HCT116 (cell line): ENCODE data around the gene GFOD2. TPM values are rescaled to one million over a fixed set of nuclear protein-coding genes. Genes with fewer than 3 reads are reported as not detected.

Experiments used
- ATAC-seq: fragments of 200-7000 bp; cut with Tn5 transposase; 2 replicates; pipeline ENCODE4 v1.9.1; 2020; ENCODE audit warnings: mild to moderate bottlenecking, moderate library complexity
- BruUV-seq: library from RNA; stranded (reverse); fragments of 400-500 nt; replicated peaks from 2 replicates; lab custom pipeline; 2021; lab: Mats Ljungman, UMichigan
- CTCF ChIA-PET: fragments of 300-600 bp; sonication (Branson Sonifier 250); formaldehyde crosslinking; loops from one replicate; lab custom pipeline; 2021; ENCODE audit warnings: antibody characterized with exemption; lab: Charles Lee
- POLR2A ChIA-PET: fragments of 300-600, 350-600 bp; sonication (Branson Sonifier 250); formaldehyde crosslinking; loops from one replicate; lab custom pipeline; 2021; ENCODE audit warnings: antibody characterized with exemption; lab: Charles Lee
- RAD21 ChIA-PET, 2 experiments: fragments of 300-600 bp; sonication (Branson Sonifier 250); formaldehyde crosslinking; loops; one replicate each; lab custom pipeline; 2023; ENCODE audit warnings: low total read pairs in 2 of 2; ENCODE audit not compliant: uncharacterized antibody in 2 of 2, unreplicated experiment in 2 of 2, low non-redundant PET in 1 of 2; lab: Charles Lee
- DNase-seq: peaks from one replicate; pipeline ENCODE4 v3.0.0-alpha.2; 2010; ENCODE audit warnings: low read depth, low spot score
- H2AFZ ChIP-seq: fragments of 200-600 bp; shearing (Covaris generic), sonication (generic); 2 replicates; pipeline ENCODE4 v1.6.1; 2017; ENCODE audit warnings: low read depth, mixed run types, mixed read lengths, antibody characterized with exemption, low read length; ENCODE audit not compliant: poor library complexity, severe bottlenecking
- H3K27ac ChIP-seq: 2 replicates; pipeline ENCODE4 v1.5.1; 2012; ENCODE audit warnings: low read depth, low read length
- H3K27me3 ChIP-seq: fragments of 200-600 bp; sonication (generic); 2 replicates; pipeline ENCODE4 v1.6.1; 2016; ENCODE audit warnings: mixed run types, low read length, mixed read lengths; ENCODE audit not compliant: insufficient read depth
- H3K36me3 ChIP-seq, 2 experiments: fragments of 200-500 bp in 1 of 2; fragments of 200-600 bp in 1 of 2; sonication (Bioruptor generic) in 1 of 2; sonication (generic) in 1 of 2; 2 replicates each; pipeline versions ENCODE4 v1.5.1 to v1.6.1; 2014 to 2016; ENCODE audit warnings: low read length in 2 of 2, inconsistent platforms in 1 of 2, mixed read lengths in 1 of 2, mixed run types in 1 of 2; ENCODE audit not compliant: insufficient read depth in 2 of 2, control insufficient read depth in 1 of 2
- H3K4me1 ChIP-seq, 2 experiments: fragments of 200-600 bp in 1 of 2; sonication (generic) in 1 of 2; 2 replicates each; pipeline versions ENCODE4 v1.5.1 to v1.6.1; 2012 to 2017; ENCODE audit warnings: low read length in 2 of 2, inconsistent platforms in 1 of 2, mild to moderate bottlenecking in 1 of 2, mixed read lengths in 1 of 2, mixed run types in 1 of 2, moderate library complexity in 1 of 2; ENCODE audit not compliant: insufficient read depth in 2 of 2, control insufficient read depth in 1 of 2
- H3K4me2 ChIP-seq: fragments of 200-600 bp; sonication (generic); 2 replicates; pipeline ENCODE4 v1.6.1; 2017; ENCODE audit warnings: mixed run types, low read length, mixed read lengths
- H3K4me3 ChIP-seq, 2 experiments: fragments of 200-600 bp in 1 of 2; sonication (generic) in 1 of 2; replicated peaks in 1 of 2; 2 replicates each; pipeline ENCODE4 v1.5.1; 2011 to 2016; ENCODE audit warnings: low read length in 2 of 2, control low read depth in 1 of 2, low read depth in 1 of 2, mild to moderate bottlenecking in 1 of 2, mixed read lengths in 1 of 2, mixed run types in 1 of 2
- H3K79me2 ChIP-seq: fragments of 200-600 bp; sonication (generic); 2 replicates; pipeline ENCODE4 v1.6.1; 2017; ENCODE audit warnings: mild to moderate bottlenecking, mixed run types, low read length, moderate library complexity, mixed read lengths; ENCODE audit not compliant: insufficient read depth
- H3K9ac ChIP-seq: fragments of 200-600 bp; sonication (generic); 2 replicates; pipeline ENCODE4 v1.6.1; 2016; ENCODE audit warnings: low read length, mixed read lengths
- H3K9me2 ChIP-seq: fragments of 200-600 bp; sonication (generic), shearing (Covaris generic); 2 replicates; pipeline ENCODE4 v1.6.1; 2017; ENCODE audit warnings: mixed run types, mild to moderate bottlenecking, moderate library complexity; ENCODE audit not compliant: insufficient read depth
- H3K9me3 ChIP-seq, 2 experiments: fragments of 200-500 bp in 1 of 2; fragments of 200-600 bp in 1 of 2; sonication (Bioruptor generic) in 1 of 2; sonication (generic) in 1 of 2; 2 replicates each; pipeline ENCODE4 v1.6.1; 2014 to 2017; ENCODE audit warnings: low read length in 2 of 2, mixed read lengths in 2 of 2, inconsistent platforms in 1 of 2, low read depth in 1 of 2, mild to moderate bottlenecking in 1 of 2, mixed run types in 1 of 2, moderate library complexity in 1 of 2; ENCODE audit not compliant: control insufficient read depth in 1 of 2, insufficient read depth in 1 of 2
- H4K20me1 ChIP-seq: fragments of 200-600 bp; sonication (generic), shearing (Covaris generic); 2 replicates; pipeline ENCODE4 v1.6.1; 2017; ENCODE audit warnings: mixed run types, mild to moderate bottlenecking, moderate library complexity; ENCODE audit not compliant: insufficient read depth
- CBX3 ChIP-seq: IDR thresholded peaks from 2 replicates; pipeline ENCODE4 v1.6.1; 2012; ENCODE audit warnings: low read depth
- CEBPB ChIP-seq: IDR thresholded peaks from 2 replicates; pipeline ENCODE4 v1.6.1; 2012; ENCODE audit warnings: low read depth
- ELF1 ChIP-seq: IDR thresholded peaks from 2 replicates; pipeline ENCODE4 v1.6.1; 2012; ENCODE audit warnings: low read depth, borderline replicate concordance
- EZH2 ChIP-seq: fragments of 200-600 bp; sonication (generic); IDR thresholded peaks from 2 replicates; pipeline ENCODE4 v1.6.1; 2017; ENCODE audit warnings: antibody characterized with exemption, mixed run types
- EZH2phosphoT487 ChIP-seq: fragments of 200-600 bp; IDR thresholded peaks from 2 replicates; pipeline ENCODE4 v1.6.1; 2018; ENCODE audit warnings: antibody characterized with exemption, borderline replicate concordance
- FOSL1 ChIP-seq: IDR thresholded peaks from 2 replicates; pipeline ENCODE4 v1.6.1; 2012; ENCODE audit warnings: low read depth
- JUND ChIP-seq: IDR thresholded peaks from 2 replicates; pipeline ENCODE4 v1.6.1; 2012
- POLR2A ChIP-seq: IDR thresholded peaks from 2 replicates; pipeline ENCODE4 v1.7.0; 2011; ENCODE audit warnings: borderline replicate concordance; ENCODE audit not compliant: insufficient read depth, insufficient read length; ENCODE audit errors: extremely low read depth
- POLR2AphosphoS5 ChIP-seq: IDR thresholded peaks from 2 replicates; pipeline ENCODE4 v1.6.1; 2011; ENCODE audit warnings: mild to moderate bottlenecking, low read depth, low read length, moderate library complexity
- RAD21 ChIP-seq: IDR thresholded peaks from 2 replicates; pipeline ENCODE4 v1.6.1; 2012; ENCODE audit warnings: low read depth, mild to moderate bottlenecking
- SP1 ChIP-seq: IDR thresholded peaks from 2 replicates; pipeline ENCODE4 v1.6.1; 2012; ENCODE audit warnings: low read depth
- TCF7L2 ChIP-seq: IDR thresholded peaks from 2 replicates; pipeline ENCODE4 v1.7.0; 2011; ENCODE audit warnings: borderline replicate concordance, inconsistent platforms; ENCODE audit not compliant: insufficient read depth, insufficient read length; ENCODE audit errors: extremely low read depth
- YY1 ChIP-seq: IDR thresholded peaks from 2 replicates; pipeline ENCODE4 v1.6.1; 2011; ENCODE audit warnings: low read length, low read depth, moderate library complexity, mild to moderate bottlenecking; ENCODE audit not compliant: insufficient replicate concordance; ENCODE audit errors: extremely low read depth
- ZFX ChIP-seq: fragments of 450-650 bp; IDR thresholded peaks from 2 replicates; pipeline ENCODE4 v1.6.1; 2017
- ZNF274 ChIP-seq: fragments of 200-500 bp; sonication (Bioruptor generic); IDR thresholded peaks from 2 replicates; pipeline ENCODE4 v1.6.1; 2014; ENCODE audit warnings: mild to moderate bottlenecking, low read depth, low read length, inconsistent platforms
- intact Hi-C: fragments of 100-400 bp; cut with micrococcal nuclease; formaldehyde crosslinking; loops from 2 replicates; pipeline ENCODE4 v1.10.0; 2022
- total RNA-seq: library from RNA; stranded (reverse); gene quantifications from one replicate; pipeline ENCODE4 v1.2.1, GENCODE V29; 2021; ENCODE audit not compliant: unreplicated experiment
- TF ChIP-seq, protein P1 (sequence below), 3 experiments: fragments of 200-600 bp in 1 of 3; sonication (generic) in 1 of 3; IDR thresholded peaks in 2 of 3; conservative IDR thresholded peaks in 1 of 3; 2 replicates each; pipeline ENCODE4 v1.5.1; 2012 to 2017; ENCODE audit warnings: low read depth in 2 of 3, low read length in 2 of 3, antibody characterized with exemption in 1 of 3, borderline replicate concordance in 1 of 3, control low read depth in 1 of 3, mild to moderate bottlenecking in 1 of 3, mixed read lengths in 1 of 3, mixed run types in 1 of 3, moderate library complexity in 1 of 3; ENCODE audit not compliant: insufficient read depth in 1 of 3
- TF ChIP-seq, protein P2 (sequence below): IDR thresholded peaks from 2 replicates; pipeline ENCODE4 v1.6.1; 2011; ENCODE audit warnings: mild to moderate bottlenecking, low read length, moderate library complexity; ENCODE audit not compliant: insufficient replicate concordance; ENCODE audit errors: extremely low read depth
- TF ChIP-seq, protein P3 (sequence below): IDR thresholded peaks from 2 replicates; pipeline ENCODE4 v1.6.1; 2012
- TF ChIP-seq, protein P4 (sequence below): IDR thresholded peaks from 2 replicates; pipeline ENCODE4 v1.6.1; 2012

The GFOD2 gene
- total RNA-seq, 1 experiment from 2014 or later, result 17.4 TPM

DNA sequence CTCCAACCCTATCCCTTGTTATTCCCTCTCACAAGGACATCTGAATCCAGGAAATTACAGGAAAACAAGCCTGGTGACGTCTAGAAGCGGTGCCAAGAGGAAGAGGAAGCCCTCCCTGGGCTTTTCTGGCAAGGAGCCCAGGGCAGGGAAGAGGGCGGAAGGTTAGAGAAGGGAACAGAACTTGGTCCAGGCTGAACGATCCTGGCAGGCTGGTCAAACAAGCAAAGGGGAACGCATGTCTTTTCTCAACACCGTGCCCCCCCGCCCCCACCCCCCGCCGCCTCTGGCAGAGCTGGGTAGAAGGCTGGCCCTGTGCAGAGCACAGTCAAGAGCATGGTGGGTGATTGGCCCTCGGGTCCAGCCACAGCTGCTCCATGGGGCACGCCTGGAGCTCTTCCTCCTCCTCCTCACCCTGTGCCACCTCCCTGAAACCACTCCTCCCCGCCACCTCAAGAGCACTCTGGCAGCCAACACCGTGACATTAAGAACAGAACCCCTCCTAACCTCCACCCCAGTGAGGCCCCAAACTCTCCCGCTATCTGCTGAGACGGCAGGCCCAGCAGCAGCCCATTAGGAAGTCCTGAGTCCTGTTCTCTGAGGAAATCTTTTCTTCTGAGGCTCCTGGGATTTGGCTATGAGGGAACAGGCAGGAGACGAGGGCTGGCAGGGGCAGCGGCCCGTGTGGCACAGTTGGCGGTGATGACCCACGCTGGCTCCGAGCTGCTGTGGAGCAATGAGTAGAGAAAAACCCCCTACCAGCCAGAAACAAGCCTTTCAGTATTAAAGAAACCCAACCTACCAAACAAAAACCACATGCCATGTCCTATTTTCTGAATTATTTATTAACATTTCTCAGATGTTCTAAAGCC, 45.2 kb downstream of the GFOD2 start:
- intact Hi-C loops, result loop anchor here (2.0 to 5.0 kb wide), 3 partner anchors 133 to 368 kb away; partner anchors contain the start of genes RANBP10 and TSNAXIP1

More for the DNA sequence above, 45.2 kb downstream of the GFOD2 start:
- Histone ChIP-seq H3K9ac (no peak overlapping the region), H2AFZ (no peak overlapping the region), H3K4me3 (no peak overlapping the region), H4K20me1 (no peaks in the 10 kb centered on the region), H3K79me2 (no peaks in the 10 kb centered on the region), H3K9me2 (no peaks in the 10 kb centered on the region), H3K4me1 (peaks cover 0 to 5% of the 10 kb centered on the region in 2 experiments; a peak in 2 of 4 replicates), H3K36me3 (no peaks in the 10 kb centered on the region), H3K27me3 (no peaks in the 10 kb centered on the region), H3K4me2 (no peak overlapping the region), H3K9me3 (no peaks in the 10 kb centered on the region), H3K27ac (no peak overlapping the region)
- no TSS peak for BruUV-seq
- RAD21 ChIA-PET, result no interaction called here
- DNase-seq (no peak), ATAC-seq (no peak)
- POLR2A ChIA-PET, result no interaction called here
- CTCF ChIA-PET, result interaction anchor here (1.2 to 5.0 kb wide), 7 partner anchors 10 to 262 kb away, joined by 3 to 21 read pairs (median 7); no protein-coding TSS in a partner anchor
- TF ChIP-seq TCF7L2 (no peak), RAD21 (no peak), CBX3 (no peak), EZH2phosphoT487 (no peak), EZH2 (no peak), ZFX (no peak), FOSL1 (no peak), POLR2A (no peak), JUND (no peak), SP1 (no peak), YY1 (no peak), POLR2AphosphoS5 (no peak), CEBPB (no peak), ELF1 (no peak), ZNF274 (no peak)
- TF ChIP-seq, protein P1, sequence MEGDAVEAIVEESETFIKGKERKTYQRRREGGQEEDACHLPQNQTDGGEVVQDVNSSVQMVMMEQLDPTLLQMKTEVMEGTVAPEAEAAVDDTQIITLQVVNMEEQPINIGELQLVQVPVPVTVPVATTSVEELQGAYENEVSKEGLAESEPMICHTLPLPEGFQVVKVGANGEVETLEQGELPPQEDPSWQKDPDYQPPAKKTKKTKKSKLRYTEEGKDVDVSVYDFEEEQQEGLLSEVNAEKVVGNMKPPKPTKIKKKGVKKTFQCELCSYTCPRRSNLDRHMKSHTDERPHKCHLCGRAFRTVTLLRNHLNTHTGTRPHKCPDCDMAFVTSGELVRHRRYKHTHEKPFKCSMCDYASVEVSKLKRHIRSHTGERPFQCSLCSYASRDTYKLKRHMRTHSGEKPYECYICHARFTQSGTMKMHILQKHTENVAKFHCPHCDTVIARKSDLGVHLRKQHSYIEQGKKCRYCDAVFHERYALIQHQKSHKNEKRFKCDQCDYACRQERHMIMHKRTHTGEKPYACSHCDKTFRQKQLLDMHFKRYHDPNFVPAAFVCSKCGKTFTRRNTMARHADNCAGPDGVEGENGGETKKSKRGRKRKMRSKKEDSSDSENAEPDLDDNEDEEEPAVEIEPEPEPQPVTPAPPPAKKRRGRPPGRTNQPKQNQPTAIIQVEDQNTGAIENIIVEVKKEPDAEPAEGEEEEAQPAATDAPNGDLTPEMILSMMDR (IDR thresholded peaks at IDR 0.05 in 2 of 3, conservative IDR thresholded peaks at IDR 0.05 in 1 of 3; ENCODE audit: borderline replicate concordance in 1 of 3, insufficient read depth in 1 of 3, low read depth in 2 of 3, low read length in 2 of 3), result no peak
- TF ChIP-seq, protein P2, sequence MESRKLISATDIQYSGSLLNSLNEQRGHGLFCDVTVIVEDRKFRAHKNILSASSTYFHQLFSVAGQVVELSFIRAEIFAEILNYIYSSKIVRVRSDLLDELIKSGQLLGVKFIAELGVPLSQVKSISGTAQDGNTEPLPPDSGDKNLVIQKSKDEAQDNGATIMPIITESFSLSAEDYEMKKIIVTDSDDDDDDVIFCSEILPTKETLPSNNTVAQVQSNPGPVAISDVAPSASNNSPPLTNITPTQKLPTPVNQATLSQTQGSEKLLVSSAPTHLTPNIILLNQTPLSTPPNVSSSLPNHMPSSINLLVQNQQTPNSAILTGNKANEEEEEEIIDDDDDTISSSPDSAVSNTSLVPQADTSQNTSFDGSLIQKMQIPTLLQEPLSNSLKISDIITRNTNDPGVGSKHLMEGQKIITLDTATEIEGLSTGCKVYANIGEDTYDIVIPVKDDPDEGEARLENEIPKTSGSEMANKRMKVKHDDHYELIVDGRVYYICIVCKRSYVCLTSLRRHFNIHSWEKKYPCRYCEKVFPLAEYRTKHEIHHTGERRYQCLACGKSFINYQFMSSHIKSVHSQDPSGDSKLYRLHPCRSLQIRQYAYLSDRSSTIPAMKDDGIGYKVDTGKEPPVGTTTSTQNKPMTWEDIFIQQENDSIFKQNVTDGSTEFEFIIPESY, result no peak
- TF ChIP-seq, protein P3, sequence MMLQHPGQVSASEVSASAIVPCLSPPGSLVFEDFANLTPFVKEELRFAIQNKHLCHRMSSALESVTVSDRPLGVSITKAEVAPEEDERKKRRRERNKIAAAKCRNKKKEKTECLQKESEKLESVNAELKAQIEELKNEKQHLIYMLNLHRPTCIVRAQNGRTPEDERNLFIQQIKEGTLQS, result no peak
- TF ChIP-seq, protein P4, sequence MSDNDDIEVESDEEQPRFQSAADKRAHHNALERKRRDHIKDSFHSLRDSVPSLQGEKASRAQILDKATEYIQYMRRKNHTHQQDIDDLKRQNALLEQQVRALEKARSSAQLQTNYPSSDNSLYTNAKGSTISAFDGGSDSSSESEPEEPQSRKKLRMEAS, result no peak
